Activated gamma-delta T cell treated with Interleukin-2 at 50 U/mL for 16 hours (primary cell): ENCODE data around the gene CHCHD4.
A peak's percentile ranks its signal among the peaks of the same experiment; 100 is the strongest.

Experiments used
- DNase-seq: peaks from one replicate; pipeline ENCODE4 v3.0.0-alpha.2; 2020

Gene CHCHD4

DNA sequence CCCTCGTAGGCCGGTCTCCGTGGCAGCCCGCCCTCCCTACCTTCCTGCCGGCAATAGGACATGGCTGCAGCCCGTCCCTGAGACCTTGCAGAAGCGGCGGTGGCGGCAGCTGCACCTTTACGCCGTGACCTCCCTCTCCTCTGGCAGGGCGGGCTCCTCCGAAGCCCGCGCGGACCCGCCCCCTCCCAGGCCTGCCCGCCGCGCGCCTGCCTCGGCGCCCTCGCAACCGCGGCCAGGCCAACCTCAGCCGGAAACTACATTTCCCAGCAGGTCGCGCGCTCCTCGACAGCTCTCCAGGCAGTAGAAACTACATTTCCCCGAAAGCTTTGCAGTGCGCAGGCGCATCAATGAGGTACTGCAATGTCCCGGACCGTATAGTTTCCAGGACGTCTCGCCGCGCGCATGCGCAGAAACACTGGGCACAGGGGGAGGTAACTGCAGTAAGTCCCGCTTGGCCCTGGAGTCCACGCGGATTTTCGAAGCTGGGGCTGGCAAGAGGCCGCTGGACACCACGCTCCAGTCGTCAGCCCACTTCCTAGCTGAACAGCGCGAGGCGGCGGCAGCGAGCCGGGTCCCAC, at the start of gene CHCHD4, which contains the start of gene TMEM43:
Gene CHCHD4, minus strand, starts transcription at position 256 of the 578 bp plus-strand sequence. Its CDS starts 194 bp downstream, at position 62.
Gene TMEM43, plus strand, starts transcription at position 438 of the 578 bp plus-strand sequence. CDS start 142 bp downstream, outside the sequence.
- DNase-seq, result peak; percentile 98

DNA sequence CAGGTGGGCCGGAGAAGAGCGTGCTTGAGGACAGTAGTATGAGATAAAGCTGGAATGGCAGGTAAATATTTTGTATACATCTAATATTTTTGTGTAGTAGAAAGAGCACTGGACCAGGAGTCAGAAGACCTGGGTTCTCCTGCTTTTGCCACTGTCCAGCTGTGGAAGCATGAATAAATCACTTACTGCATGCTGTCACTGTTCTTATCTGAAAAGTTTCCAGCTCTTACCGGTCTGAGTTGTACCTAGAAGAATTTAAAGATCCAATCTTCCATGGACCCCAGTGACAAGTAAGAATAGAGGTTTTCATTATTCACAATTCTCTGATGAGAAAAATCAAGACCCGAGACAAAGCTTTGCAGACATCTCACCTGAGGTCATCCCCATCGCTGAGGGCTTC, 47.8 kb upstream of the CHCHD4 start:
- DNase-seq, result no peak

DNA sequence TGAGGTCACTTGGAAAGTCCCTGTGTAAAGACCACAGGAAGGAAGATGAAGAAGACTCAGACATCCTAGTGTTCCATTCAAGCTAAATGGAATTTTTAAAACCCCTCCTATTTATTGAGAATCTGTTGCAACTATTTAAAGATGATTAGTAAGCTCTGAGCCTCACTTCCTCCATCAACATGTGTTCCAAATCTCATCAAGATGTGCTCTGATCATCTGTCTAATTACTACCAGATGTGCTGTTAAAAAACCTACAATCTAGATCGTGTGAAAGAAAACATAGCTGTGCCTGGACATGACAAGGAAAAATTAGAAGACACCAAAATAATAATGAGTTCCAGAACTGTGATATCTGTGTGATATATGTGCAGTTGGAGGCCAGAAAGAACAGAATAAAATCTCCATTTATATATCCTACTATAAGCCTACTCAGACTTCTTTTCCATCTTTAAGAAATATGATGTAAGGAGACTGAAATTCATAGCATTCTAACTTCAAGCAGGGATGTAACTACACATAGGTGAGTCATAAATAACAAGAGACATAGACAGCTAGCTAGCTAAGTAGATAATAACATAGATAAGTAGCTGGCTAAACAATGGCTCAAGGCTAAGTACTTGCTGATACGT, 46.0 kb upstream of the CHCHD4 start:
- DNase-seq, result no peak

- DNase-seq, result no peak
Measured at GRCh38 chr3:14169871-14170270, 45.2 kb upstream of the CHCHD4 start.

GRCh38 chr3:14169435-14169834, 44.8 kb upstream of the CHCHD4 start:
- no peak for DNase-seq

DNA sequence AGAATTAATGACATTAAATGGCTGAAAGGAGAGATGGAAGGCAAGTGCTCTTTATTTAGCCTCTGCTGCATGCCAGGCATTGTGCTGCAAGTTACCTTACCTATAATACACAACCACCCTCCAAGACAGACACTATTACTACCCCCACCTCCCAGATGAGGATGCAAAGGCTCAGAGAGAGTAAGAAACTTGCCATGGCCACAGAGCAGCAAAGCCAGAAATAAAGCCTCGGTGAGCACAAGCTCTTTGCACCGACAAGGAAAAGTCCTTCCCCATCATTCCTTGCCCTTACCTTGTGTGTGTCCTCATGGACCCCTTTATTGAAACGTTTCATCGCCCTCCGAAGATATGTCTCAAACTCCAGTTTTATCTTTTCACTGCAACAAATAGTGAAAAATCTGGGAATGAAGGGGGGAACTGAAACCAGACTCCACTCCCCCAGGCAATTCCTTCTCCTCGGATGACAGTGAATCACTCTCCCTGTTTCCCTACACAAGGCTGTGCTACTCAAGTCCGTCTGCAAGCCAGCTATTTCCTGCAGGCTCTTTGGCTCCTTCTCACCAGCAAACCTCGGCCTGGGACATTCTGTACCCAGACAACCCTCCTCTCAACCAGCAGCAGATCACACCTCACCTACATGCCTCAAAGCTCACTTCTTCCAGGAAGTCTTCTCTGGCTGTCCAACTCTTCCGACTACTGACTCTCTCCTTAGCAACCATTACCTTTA, 42.4 kb upstream of the CHCHD4 start:
- no peak for DNase-seq

GRCh38 chr3:14162178-14162577, 37.5 kb upstream of the CHCHD4 start:
- no peak for DNase-seq

GRCh38 chr3:14161282-14161681, 36.6 kb upstream of the CHCHD4 start:
- DNase-seq, result no peak

- DNase-seq, result no peak
Measured at GRCh38 chr3:14159426-14159825, 34.8 kb upstream of the CHCHD4 start.

DNA sequence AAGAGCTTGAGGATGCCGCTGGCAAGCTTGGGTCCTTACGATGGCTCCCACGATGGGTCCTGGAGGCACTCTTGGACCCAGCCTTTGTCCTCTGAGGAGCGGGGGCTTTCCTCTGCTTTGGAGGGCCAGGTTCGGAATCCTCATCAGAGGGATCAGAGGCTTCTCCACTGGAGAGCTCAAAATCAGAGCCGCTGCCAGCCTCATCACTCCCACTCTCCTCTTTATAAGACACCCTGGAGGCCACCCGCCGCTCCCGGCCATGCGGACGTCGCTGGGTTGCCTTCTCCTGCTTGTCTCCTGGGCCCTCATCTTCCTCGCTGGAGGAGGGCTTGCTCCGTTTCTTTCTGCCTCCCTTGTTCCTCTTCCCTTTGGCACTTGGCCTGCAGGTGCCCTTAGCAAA, 33.7 kb upstream of the CHCHD4 start:
- DNase-seq, result no peak

DNA sequence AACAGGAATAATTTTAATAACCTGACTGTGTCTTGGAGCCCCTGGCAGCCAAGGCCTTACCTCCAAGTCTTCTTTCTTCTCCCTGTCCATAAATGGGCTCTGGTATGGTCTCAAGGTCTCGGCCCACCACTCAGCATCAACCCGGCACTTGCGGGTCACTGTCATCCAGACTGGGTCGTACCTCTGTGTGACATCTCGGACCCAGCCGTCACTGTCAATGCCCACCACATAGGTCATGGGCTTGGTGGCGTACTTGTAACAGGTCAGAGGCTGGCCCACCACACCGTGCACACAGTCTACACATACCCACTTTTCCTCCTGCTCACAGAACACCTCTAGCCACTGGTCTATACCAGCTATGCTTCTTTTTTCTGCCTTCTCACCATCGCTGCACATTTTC, 33.3 kb upstream of the CHCHD4 start:
- DNase-seq, result no peak

- DNase-seq, result no peak
Measured at GRCh38 chr3:14156843-14157561, 32.3 kb upstream of the CHCHD4 start.

GRCh38 chr3:14156201-14156600, 31.5 kb upstream of the CHCHD4 start:
- DNase-seq, result no peak

GRCh38 chr3:14154895-14155440, 30.3 kb upstream of the CHCHD4 start:
- DNase-seq, result no peak

DNA sequence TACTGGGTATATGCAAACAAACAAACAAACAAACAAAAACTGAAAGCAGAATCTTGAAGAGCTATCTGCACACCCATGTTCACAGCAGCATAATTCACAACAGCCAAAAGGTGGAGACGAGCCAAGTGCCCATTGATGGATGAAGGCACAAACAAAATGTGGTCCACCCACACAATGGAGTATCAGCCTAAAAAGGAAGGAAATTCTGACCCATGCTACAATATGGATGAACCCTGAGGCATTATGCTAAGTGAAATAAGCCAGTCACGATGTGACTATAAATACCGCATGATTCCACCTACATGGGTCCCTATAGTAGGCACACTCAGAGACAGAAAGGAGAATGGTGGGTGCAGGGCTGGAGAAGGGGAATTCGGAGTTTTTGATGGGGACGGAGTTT, 29.6 kb upstream of the CHCHD4 start:
- DNase-seq, result no peak

DNA sequence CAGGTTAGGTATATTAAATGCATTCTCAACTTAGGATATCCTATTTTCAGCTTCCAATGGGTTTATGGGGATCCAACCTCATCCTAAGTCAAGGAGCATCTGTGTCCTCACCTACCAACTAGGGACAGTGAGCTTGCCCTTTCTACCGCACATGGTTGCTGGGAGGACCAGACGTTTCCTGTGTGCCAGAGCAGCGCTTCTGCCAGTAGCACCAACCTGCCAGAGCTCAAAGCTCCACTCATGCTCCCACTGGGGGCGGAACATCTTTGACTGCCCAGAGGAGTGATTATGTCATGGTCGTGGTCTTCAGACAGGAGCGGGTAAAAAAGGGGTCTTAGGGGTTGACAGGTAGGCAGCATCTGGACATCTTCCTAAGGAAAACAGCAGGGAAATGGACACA, 29.0 kb upstream of the CHCHD4 start:
- DNase-seq, result no peak

DNA sequence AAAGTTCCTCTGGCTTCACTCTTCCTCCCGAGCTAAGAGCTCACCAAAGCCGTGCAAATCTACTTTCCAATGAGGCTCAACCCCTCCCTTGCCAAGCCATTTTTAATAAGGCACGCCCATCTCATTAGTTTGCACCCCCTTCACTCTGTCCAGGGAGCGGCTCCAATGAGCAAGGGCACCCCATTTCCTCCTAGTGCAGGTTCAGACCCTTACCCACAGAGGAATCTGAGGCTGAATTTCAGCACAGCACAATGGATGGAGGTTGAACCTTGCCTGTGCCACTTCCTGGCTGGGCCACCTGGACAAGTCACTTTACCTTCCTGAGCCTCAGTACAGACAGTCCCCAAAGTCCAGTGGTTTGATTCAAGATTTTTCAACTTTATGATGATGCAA, 28.3 kb upstream of the CHCHD4 start:
- no peak for DNase-seq

DNA sequence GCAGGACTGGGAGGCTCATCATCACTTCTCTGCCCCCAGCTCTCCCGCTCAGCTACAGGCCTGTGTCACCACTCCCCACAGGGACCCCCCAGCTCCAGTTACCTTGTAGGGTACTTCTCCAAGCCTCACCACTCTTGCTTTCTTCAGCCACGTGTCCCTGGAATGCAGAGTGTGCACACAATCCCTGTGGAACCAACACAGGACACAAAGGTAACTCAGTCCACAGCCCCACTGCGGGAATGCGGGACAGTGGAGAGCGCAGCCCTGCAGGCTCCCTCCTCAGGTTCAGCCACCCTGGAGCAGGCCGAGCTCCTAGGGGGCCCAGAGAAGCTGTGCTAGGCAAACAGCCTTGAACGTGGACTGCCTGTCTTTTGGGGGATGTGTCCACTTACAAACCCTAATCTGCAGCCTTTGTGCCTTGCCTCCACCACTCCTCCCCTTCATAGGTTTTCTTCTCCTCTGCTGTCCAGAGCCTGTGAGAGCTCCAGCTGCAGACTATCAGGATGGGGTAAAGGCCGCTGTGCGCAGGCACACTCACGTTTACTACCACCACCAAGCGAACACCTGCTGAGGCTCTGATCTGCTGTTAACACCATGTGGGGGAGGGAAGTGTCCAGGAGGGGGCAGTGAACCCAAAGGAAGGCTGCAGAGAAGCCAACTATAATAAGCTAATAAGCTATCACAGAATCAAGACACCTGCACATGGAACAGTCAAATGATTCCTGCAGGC, 27.7 kb upstream of the CHCHD4 start:
- DNase-seq, result no peak

DNA sequence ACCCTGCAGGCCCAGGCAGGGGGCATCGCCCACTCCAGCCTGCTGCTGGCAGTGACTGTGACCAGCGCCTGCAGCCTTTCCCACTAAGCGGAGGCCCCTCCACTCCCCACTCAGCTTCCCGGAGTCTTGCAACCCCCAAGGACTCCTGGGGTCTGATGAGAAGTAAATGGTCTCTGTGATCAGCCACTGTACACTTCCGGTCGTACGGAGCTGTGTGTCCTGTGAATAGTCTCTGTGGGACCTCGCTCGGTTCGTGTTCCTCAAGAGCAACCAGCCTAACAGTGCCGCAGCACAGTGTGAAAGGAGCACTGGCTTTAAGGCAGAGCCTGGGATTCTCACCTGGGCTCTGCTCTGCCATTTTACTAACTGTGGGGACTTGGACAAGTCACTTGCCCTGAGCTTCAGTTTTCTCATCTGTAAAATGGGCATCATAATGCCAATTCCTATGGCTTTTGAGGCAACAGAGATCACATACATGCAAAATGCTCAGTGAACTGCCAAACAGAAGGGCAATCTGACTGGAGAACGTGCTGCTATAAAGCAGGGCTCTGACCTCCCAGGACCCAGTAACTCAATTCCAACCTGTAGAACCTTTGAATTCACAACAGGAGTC, 26.9 kb upstream of the CHCHD4 start:
- no peak for DNase-seq

- no peak for DNase-seq
Measured at GRCh38 chr3:14150491-14151230, 26.0 kb upstream of the CHCHD4 start.

GRCh38 chr3:14150078-14150477, 25.4 kb upstream of the CHCHD4 start:
- no peak for DNase-seq
